HG03521 (cell line): Measurements from ENCODE around the gene CTAGE1.

Source experiments
- ATAC-seq: cut with Tn5 transposase; IDR thresholded peaks from one replicate; pipeline ENCODE4 v1.9.1; 2021; ENCODE audit warnings: mild to moderate bottlenecking, moderate library complexity; ENCODE audit not compliant: unreplicated experiment

CTAGE1 gene

GRCh38 chr18:22439447-22439846 is 21.7 kb upstream of the CTAGE1 start:
- no peak for ATAC-seq

GRCh38 chr18:22436136-22436535 is 18.4 kb upstream of the CTAGE1 start:
- no peak for ATAC-seq

GRCh38 chr18:22434973-22435608 is 17.4 kb upstream of the CTAGE1 start:
- no peak for ATAC-seq

DNA sequence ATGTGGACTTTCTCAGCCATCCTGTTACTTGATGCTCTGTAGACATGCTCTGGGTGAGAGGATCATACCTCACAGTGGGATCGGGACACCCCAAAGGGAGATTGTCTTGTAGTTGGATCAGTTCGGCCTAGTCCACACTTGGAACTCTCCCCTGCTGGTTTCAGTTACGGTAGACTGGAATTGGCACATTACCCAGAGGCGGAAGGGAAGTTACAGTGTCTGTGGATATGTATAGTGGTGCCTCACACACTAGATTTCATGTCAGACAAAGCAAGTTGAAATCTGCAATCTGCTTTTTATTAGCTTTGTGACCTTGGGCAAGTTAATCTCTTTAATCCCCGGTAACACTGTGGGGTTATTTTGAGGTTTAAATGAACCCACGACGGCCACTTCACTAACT is 16.2 kb upstream of the CTAGE1 start:
- no peak for ATAC-seq

GRCh38 chr18:22432657-22433137 is 15.0 kb upstream of the CTAGE1 start:
- ATAC-seq, result no peak

DNA sequence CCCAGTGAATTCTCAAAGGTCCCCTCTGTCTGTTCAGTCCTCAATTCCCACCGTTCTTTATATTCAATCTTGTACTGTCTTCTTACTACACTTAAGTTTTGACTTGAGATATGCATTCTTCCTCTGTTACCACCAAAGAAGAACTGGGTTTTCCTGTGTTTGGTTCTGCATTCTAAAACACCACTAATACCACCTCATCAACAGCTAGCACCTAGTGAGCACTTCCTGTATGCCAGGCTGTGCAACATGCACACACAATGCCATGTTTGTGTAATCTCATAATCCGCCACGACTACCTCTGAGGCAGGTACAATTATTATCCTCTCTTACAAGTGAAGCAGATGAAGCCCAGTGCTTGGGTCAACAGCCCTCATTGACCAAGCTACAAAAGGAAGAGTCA is 11.8 kb upstream of the CTAGE1 start:
- ATAC-seq, result no peak

DNA sequence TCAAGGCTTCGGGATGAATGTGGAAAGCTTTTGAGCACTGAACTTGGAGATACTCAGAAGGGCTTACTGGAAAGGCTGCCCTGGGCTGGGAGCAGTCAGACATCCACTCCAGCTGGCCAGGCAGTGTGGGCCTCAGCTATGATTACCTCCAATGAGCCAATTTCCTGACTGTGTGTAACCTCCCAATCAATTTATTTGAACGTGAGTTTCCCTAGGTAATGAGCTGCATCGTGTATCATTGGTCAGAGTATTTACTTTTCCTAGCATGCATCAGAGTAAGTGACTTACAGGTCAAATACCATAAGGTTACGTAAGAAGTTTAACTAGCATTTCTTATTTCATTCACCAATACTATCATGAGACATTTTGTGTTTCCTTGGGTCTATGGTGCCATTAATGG is 11.0 kb upstream of the CTAGE1 start:
- no peak for ATAC-seq

DNA sequence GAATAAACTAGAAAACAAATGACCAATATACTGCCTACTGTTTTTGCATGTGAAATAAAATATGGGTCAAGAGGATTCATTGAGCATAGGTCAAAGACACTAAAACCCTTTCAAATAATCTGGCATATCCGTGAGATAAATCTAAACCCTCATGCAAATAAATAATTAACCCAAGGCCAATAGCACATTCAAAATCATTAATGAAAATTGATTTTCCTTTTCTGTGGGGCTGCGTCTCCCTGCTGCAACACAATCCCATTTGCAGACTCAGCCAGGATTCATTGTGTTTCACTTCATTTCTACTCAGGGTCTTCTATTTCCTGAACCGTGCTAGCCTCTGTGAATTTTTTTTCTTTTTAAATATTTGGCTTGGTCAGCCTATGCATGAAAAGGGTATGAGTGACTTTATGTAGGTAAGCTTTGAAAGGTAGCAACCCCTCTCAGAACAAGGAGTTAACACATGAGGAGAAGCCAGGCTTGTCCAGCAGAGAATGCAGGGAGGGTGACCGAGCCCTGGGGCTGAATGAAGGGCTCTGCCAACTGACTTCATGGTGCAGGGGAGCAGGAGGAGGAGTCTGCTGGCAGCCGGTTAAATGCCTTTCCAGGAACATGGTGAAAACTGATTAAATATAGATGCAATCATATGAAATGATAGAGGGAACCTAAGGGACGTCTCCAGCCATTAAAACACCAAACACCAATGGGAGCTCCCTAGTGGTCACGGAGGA is 10.3 kb upstream of the CTAGE1 start:
- ATAC-seq, result no peak

DNA sequence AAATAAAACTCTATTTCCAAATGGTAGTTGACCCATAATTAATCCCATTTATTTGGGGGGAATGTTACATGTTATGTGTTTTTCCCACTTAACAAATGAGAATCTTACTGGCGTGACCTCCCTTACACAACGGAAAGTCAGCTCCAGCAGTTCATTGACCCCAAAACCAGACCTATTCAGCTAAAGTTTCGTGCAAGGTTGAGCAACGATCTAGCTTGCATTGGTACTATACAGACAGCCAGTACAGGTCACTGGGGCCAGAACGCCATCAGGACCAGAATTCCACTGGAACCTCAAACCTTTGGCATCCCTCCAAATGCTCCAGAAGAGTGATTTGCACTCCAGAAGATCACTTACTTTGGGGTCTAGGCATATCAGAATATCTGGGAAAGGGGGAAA is 6.8 kb upstream of the CTAGE1 start:
- no peak for ATAC-seq

GRCh38 chr18:22423878-22424564 is 6.3 kb upstream of the CTAGE1 start:
- ATAC-seq, result no peak

- no peak for ATAC-seq
These were observed 5.3 kb upstream of the CTAGE1 start for GRCh38 chr18:22422909-22423548.

DNA sequence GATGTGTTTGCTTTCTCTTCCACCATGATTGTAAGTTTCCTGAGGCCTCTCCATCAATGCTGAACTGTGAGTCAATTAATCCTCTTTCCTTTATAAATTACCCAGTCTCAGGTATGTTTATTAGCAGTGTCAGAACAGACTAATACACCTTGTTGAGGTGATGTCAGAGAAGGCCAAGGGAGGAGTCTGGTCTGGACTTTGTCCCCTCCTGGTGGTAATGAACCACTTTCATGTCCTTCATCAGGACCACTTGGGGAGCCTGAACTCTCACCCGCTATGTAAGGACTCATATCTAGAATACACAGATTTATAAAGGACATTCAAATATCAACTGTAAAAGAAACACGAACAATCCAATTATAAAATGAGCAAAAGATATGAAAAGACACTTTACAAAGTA is 2.9 kb upstream of the CTAGE1 start:
- ATAC-seq, result no peak

GRCh38 chr18:22412176-22412911 is 5.4 kb downstream of the CTAGE1 start:
- ATAC-seq, result no peak

DNA sequence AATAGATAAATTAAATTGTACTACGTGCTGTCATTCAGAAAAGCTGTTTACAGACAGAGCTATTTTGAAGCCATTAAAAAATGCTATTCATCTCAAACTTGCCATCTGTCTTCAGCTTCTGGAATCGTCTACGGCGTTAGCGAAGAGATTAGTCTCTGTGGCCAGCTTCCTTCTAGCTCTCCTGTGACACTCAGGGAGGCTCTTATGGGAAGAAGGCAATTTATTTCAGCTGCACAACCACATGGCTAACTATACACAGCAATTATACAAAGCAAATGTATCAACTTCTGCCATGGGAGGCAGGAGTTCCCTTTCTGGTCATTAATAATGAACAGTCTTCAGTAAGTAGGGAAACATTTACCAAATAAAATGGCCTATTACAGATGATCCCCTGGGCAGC is 6.3 kb downstream of the CTAGE1 start:
- ATAC-seq, result no peak

DNA sequence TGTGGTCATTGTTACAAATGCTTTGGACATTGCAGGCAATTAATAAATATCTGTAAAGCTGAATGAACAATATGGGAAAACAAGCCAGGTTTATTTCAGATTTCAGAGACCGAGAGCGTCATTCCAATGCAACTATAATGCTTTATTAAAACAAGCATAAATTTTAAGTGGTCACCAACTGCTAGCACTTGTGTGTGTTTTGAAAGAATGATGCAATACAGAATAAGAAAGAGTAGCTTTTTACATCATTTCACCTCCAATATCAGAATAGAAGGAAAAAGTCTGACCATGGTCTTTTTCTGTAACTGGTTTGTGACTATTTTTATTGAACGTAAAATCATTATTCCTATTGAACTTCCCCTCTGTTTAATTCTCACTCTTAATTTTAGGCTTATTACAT is 7.6 kb downstream of the CTAGE1 start:
- no peak for ATAC-seq

DNA sequence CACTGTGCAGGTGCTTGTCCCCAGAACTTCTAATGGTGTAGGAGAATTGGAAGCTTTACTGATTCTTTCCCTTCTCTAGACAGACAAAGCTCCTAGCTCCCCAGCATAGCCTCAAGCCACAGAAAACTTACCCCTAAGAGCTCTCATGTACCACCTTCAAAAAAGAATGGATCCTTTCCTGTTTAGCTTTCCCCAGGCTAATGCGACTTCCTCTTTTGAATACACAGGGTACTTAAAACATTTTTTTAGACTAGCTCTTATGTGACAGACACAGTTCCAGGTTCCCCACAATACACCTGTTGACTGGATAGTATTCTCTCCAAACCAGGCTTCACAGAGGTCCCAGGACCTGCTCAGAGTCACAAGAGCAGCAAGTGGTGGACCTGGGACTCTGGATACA is 8.3 kb downstream of the CTAGE1 start:
- no peak for ATAC-seq

GRCh38 chr18:22408059-22408458 is 9.7 kb downstream of the CTAGE1 start:
- no peak for ATAC-seq

GRCh38 chr18:22405142-22405541 is 12.6 kb downstream of the CTAGE1 start:
- ATAC-seq, result no peak

DNA sequence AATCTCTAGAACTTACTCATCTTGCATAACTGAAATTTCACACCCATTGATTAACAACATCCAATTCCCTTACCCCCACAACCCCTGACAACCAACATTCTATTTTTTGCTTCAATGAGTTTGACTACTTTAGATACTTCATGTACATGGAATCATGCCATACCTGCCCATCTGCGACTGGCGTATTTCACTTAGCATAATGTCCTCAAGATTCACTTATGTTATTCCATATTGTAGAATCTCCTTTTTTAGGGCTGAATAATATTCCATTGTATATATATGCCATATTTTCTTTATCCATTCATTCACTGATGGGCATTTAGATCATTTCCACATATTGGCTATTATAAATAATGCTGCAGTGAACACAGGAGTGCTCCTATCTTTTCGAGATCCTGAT is 13.8 kb downstream of the CTAGE1 start:
- ATAC-seq, result no peak

- no peak for ATAC-seq
These were observed 17.8 kb downstream of the CTAGE1 start for GRCh38 chr18:22399949-22400348.

GRCh38 chr18:22398464-22398863 is 19.3 kb downstream of the CTAGE1 start:
- no peak for ATAC-seq
